Inflammatory macrophage treated with lipopolysaccharide for 1 hour (primary cell): Measurements from ENCODE around the gene ALKBH2.

Experiments
- DNase-seq, 2 donors: peaks; one replicate each; pipeline ENCODE4 v3.0.0-alpha.2; 2020 to 2022

ALKBH2 gene

GRCh38 chr12:109093022-109093918 is at the start of gene ALKBH2:
Gene ALKBH2 (minus strand): TSS chr12:109093472. CDS start chr12:109092786, 686 bp downstream.
- peak; percentile 89 to 95 for DNase-seq

DNA sequence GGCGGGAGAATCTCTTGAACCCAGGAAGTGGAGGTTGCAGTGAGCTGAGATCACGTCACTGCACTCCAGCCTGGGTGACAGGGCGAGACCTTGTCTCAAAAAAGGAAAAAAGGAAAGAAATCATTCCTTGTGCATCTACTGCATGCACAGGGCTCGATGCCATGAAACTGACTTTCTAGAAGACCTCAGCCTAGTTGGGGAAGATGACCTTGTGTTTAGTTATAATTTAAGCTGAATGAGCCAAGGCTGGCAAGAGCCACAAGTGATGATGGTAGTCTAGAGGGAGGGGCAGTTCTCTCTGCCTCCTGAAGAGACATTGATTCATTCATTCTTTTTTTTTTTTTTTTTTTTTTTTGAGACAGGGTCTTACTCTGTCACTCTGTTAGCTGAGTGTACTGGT is 47.3 kb upstream of the ALKBH2 start:
- no peak for DNase-seq

DNA sequence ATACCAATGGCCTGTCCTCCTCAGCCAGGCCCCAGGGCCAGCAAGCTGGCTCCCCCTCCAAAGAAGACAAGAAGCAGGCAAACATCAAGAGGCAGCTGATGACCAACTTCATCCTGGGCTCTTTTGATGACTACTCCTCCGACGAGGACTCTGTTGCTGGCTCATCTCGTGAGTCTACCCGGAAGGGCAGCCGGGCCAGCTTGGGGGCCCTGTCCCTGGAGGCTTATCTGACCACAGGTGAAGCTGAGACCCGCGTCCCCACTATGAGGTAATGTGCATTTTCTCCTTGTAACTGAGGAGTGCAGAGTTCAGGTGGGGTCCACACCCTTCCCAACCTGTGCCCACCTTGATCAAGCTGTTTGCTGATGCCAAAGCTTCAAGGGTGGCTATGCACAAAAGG is 46.5 kb upstream of the ALKBH2 start:
- no peak for DNase-seq

DNA sequence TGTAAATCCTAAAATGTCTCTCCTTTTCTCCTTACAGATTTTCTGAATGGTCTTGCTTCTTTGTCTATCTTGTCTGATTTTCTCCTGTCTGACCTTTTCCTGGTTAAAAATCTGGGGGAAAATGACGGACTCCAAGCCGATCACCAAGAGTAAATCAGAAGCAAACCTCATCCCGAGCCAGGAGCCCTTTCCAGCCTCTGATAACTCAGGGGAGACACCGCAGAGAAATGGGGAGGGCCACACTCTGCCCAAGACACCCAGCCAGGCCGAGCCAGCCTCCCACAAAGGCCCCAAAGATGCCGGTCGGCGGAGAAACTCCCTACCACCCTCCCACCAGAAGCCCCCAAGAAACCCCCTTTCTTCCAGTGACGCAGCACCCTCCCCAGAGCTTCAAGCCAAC is 46.1 kb upstream of the ALKBH2 start:
- DNase-seq = no peak

DNA sequence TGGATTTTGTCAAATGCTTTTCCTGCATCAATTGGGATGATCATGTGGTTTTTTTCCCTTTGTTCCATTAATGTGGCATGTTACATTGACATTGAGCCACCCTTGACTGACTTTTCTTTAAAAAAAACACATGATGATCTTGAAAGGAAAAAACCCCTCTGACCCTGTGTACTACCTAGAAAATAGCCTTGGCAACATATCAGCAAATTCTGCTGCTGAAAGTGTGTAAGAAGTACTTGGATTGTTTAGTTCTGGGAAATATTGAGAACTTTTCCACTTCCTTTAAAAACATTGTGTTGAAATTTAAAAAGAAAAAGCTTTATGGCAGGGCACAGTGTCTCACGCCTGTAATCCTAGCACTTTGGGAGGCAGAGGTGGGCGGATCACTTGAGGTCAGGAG is 43.8 kb upstream of the ALKBH2 start:
- DNase-seq = peak; percentile 35 to 64

DNA sequence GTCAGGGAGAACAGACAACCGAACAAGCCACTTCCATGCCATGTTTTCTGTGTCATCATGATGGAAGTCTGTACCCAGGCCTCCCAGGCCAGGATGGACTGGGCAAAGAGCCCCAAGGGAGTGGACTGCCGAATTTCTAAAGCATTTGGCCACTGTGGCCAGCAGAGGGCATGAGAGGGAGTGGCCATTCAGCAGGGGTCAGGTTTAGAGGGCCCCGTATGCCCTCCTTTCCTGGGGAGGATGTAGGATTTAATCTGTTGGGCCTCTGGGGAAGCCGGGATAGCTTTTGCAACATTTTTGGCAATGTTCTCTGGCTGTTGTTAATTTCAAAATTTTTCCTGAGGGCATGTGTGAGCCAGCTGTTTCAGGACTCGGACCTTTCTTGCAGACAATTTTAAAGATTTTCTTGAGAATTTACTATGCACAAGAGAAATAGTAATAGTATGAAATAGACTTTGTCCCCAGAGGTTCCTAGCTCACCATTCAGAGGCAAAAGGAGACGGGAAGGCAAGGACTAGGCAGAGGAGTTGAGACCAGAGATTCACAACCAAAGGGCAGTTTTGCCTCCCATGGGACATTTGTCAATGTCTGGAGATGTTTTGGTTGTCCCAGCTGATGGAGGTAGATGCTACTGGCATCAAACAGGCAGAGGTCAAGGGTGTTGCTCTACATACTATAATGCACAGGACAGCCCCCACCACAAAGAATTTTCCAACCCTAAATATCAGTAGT is 41.1 kb upstream of the ALKBH2 start:
- DNase-seq = peak in 1 of 2 donors; percentile 32

DNA sequence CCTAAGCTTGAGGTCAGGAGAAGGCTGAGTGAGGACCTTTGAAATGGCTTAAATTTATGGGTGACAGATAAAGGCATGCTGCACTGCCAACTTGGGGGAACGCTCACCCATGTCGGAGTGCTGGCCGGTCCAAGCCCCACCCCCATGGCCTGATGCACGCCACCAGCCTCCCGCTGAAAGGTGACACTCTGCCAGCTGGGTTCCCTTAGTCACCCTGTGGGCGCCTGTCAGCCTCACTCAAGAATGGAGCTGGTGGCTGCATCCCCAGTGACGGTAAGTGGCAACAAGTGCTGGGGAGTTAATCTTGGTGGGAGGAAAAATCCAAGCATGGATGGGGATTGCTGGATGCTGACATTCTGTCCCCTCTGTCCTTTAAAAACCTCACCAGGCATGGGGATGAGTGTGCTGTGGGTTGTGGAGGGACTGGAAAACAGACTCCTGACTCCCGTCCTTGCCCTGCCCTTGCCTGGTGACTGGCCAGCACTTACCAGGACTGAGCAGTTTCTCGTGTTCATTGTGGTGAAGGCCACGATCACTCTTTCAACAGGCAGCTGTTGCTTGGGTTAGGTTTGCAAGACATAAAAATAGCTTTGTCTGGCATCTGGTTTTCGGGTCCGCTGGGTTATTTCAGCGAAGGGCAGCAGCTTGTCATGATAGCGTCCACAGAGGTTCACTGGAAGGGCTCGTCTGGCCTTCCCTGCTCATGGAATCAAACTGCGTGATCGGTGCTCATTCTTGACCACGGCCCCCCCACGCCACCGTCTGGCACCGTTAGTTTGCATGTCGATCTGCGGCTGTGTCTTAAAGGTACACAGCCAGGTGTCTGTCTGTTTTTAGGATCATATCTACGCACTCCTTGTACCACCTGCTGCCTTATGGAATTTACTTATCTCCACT is 38.1 kb upstream of the ALKBH2 start:
- no peak for DNase-seq

DNA sequence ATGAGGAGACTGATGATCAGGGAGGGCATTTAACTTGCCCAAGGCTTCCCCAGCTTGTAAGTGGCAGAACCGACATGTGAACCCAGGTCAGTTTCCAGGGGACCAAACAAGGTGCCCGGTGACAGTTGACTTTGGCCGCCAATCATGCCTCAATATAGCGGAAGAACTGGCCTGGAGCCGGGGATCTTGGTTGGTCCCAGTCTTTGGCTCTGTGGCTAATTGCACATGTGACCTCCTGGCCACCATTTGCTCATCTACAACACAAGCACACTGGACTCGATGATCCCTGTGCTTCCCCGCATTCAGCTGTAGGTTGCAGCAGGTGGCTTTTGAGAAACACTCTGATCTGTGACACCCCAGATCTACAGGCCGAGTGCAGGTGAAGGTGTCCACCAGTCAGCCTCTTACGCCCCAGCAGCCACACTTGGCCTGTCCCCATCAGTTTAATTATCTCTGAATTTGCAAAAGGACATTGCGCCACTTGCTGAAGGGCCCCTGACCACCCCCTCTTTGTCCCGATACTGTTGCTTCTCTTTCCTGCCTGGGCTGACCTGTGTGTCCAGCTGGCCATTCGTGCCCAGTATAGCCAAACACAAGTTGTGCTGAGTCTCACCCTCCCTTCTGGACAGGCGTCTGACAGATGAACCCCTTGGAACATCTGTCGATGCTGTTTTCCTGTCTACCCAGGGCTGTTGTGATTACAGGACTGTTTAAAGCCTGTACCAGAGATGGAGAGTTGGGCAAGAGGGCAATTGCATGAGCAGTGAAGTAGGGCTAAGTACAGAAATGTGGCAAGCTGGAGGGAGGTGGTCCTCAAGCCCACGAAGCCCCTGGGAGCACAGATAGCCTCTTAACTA is 37.3 kb upstream of the ALKBH2 start:
- DNase-seq = no peak

DNA sequence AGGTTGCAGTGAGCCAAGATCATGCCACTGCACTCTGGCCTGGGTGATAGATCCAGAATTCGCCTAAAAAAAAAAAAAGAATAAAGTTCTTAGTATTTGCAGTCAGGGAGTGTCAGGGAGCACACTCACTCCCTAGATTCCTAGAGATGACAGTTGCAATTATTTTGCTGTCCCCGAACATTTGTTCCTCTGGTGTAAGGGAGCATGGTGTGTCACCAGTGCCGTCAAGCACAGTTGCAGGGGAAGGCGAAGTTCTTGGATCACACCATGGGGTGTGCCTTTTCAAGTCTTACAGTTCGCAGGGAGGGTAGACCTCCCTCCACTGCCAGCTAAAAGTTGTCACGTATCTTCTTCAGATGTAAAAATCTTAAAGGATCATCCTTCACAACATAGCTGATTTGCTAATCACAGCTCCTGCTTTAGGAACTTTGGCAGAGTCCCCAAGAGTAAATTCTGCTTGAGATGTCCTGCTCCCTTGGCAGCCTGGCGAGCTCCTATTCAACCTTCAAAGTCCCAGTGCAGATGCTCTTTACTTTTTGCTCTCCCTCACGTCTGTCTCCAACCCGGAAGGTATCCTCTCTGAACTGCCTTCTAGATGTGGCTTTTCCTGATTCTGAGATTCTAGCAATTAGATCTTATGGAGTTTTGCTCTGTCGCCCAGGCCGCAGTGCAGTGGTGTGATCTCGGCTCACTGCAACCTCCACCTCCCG is 34.4 kb upstream of the ALKBH2 start:
- no peak for DNase-seq

- no peak for DNase-seq
These were observed 33.5 kb upstream of the ALKBH2 start for GRCh38 chr12:109126784-109127183.

DNA sequence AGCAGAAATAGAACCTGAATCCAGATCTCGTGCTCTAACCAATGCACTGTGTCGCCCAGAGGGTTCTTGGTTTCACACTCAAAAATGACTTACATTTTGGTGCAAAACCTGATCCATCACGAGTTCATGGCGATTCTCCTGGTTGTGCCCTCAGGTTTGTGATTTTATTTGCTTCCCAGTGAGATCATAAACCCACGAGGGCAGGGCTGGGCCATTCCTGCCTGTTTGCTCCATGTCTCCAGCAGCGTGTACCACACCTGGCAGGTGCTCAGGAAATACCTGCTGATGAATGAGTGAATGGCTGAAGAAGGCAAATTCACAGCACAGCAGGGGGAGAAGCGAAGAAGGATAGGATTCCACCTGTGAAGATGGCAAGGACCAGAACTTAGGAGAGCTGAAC is 32.5 kb upstream of the ALKBH2 start:
- DNase-seq = no peak

DNA sequence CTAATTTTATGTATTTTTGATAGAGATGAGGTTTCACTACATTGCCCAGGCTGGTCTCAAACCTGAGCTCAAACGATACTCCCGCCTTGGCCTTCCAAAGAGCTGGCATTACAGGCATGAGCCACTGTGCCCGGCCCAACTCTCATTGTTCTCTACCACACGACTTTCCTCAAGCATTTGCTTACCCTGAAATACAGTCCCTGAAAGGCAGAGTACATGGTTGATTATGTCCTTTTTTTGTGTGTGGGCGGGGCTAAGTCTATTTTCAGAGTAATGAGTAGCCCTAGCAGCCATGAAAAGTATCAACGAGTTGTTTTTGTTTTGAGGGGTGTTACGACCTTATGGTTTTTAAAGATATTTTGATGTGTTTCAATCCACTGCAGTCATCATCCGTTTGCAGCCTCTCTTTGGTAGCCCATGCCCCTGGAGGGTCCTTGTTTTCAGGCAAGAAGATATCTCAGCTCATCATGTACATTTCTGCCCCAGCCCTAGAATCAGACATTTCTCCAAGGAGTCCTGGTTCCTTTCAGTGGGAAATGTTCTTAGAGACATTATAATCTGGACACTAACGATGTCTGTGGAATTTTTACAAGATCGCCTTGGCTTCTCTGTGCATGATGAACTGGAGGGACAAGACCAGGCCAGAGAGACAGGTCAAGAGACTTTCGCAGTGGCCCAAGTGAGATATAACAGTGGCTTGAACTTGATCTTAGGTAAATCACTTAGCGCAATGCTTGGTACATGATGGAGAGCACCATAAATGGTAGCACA is 31.8 kb upstream of the ALKBH2 start:
- DNase-seq = no peak

DNA sequence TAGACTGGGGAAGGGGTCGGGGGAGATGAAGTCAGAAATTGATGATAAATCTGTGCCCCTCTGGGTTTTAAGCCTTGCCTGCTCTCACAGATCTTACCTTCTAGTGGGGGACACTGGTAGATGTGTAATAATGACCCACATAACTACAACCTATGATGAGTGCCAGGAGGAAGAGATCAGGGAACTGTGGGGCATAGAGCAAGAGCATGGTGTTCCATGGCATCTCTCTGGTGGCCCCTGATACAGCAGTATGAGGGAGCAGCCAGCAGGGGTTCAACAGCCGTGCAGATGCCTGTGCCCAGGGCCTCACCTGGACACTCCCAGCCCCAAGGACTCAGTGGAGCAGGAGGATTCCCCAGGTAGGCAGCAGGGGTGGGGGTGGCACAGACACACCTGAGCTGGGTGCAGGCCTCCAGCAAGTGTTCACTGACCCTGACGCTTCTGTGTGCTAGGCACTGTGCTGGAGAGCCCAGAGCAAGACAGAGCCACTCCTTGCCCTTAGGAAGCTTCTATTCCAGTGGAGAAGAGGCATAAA is 28.1 kb upstream of the ALKBH2 start:
- no peak for DNase-seq

- DNase-seq = no peak
These were observed 27.3 kb upstream of the ALKBH2 start for GRCh38 chr12:109120557-109120956.

GRCh38 chr12:109120095-109120494 is 26.8 kb upstream of the ALKBH2 start:
- DNase-seq = no peak

DNA sequence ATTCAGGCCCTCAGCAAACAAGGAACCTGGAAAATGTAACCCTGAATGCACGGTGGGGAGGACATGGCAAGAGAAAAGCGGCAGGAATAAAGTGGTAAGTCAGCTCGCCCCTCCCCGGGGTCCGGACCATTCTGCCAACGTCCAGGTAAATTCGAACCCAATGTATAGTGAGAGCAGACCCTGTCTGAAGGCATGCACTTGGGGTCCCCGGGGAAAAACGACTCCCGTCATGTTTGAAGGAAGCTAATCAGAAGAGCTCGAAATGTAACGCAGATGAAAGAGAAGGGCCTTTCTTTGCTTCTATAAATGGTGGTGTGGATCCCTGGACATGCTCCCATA is 23.3 kb upstream of the ALKBH2 start:
- no peak for DNase-seq

DNA sequence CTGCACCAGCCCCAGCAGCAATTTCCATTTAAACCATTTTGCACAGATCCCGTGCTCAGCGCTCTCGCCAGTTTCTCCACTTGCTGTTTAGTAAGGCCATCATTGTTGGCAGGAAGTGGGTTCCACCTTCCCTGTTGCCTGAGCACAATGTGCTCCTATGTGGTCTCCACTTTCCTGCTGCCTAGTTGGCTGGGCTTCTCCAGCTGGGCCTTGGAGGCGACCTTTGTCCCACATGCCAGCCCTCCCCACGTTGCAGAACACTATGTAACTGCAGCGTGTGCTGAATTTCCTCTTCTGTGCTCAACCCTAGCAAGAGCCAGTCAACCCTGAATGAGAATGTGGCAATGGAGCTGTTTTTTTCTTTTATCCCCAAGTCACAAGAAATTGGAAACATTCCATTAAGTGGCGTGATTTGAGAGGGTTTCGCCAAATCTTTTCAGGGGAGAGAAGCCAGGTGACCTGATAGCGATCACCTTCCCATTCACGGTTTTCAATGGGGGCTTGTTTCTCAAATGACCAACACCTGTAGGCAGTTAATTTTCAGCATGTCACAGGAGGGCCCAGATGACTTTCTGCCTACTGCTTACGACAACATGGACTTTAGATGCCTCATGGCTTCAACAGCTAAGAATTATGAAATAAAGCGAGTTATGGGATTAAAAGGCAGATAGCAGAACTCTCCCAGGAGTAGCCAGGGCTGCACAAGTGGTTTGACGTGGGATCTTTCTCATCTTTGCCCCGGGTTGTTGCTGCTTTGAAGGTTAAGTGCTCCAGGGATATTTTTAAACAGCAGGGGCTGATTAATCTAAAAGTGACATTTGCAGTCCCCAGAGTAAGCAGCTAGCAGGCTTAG is 22.7 kb upstream of the ALKBH2 start, which contains the start of gene ACACB:
Gene ACACB (plus strand): TSS at position 830 of the 853 bp plus-strand sequence. CDS start 22,819 bp downstream, outside the sequence.
- peak; percentile 49 to 70 for DNase-seq

DNA sequence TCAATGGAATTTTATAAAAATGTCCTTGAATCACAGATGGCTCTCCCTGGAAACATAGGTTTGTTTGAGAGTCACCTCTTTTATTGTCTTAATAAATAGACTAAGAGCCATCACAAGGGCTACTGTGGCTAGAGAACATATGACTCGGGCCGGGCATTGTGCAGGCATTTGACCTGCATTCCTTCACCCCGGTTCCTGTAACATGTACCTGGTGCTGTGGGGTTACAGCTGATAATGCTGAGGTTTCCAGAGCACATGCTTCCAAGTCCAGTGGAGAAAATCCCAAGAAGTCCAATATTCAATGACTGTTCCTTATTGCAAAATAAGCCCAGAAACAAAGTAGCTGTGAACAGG is 22.1 kb upstream of the ALKBH2 start:
- DNase-seq = no peak

GRCh38 chr12:109114644-109115043 is 21.4 kb upstream of the ALKBH2 start:
- DNase-seq = no peak
